B cell (primary cell): ENCODE measurements around the gene NFATC2. TPM values are rescaled to one million over a fixed set of nuclear protein-coding genes. Genes with fewer than 3 reads are reported as not detected.

Experiments
- polyA plus RNA-seq: library from polyadenylated mRNA; depleted of rRNA; stranded (reverse); fragments of >200 nt; gene quantifications from 2 replicates; pipeline ENCODE4 v1.2.3, GENCODE V29; 2012
- small RNA-seq: library from RNA; depleted of rRNA; stranded (forward); fragments of <200 nt; gene quantifications from one replicate; pipeline ENCODE3, GENCODE V24; 2012; ENCODE audit warnings: low replicate concordance, low read depth; ENCODE audit not compliant: insufficient read length
- total RNA-seq, 2 donors: library from RNA; stranded (reverse); fragments of 120-200 nt in 1 of 2; gene quantifications; 1 replicate in 1 of 2; 2 replicates in 1 of 2; pipeline versions ENCODE4 v1.2.3 to v1.2.4, GENCODE V29; 2013 to 2022

NFATC2 gene
- total and polyA plus RNA-seq, 2 donors (not counting 1 experiment from before 2014, with no cell fraction given), result 10.1 to 38.0 TPM

Small RNAs within 50 kb of the gene (small RNA-seq; reads per million reads assigned to genes)
- not detected for gene MIR3194

Other genes with a start within 250 kb of the NFATC2 start
- 0.22 and 0.32 TPM in 2 replicates for gene ATP9A, start 225.7 kb upstream of the NFATC2 start, total RNA-seq
- 0.10 and 0.13 TPM in 2 replicates for gene ATP9A, start 225.7 kb upstream of the NFATC2 start, polyA plus RNA-seq